Liver (tissue), 9 donors: Measurements from ENCODE around the gene ZBTB17. TPM values are rescaled to one million over a fixed set of nuclear protein-coding genes. Genes with fewer than 3 reads are reported as not detected.

ENCODE experiments used
- DNase-seq: peaks from one replicate; pipeline ENCODE4 v3.0.0-alpha.2; 2017; ENCODE audit warnings: low spot score
- H3K27ac ChIP-seq, 2 donors: one replicate each; pipeline ENCODE4 v1.7.0; 2013; ENCODE audit warnings: inconsistent platforms in 2 of 2, low read length in 2 of 2, control low read depth in 1 of 2, low read depth in 1 of 2, mild to moderate bottlenecking in 1 of 2
- H3K27me3 ChIP-seq, 4 donors: one replicate each; pipeline versions ENCODE4 v1.6.1 to v1.7.0; 2013; ENCODE audit warnings: low read length in 3 of 4, inconsistent platforms in 1 of 4, mild to moderate bottlenecking in 1 of 4, moderate library complexity in 1 of 4; ENCODE audit not compliant: control insufficient read depth in 4 of 4, insufficient read depth in 4 of 4
- H3K36me3 ChIP-seq, 4 donors: one replicate each; pipeline versions ENCODE4 v1.6.1 to v1.7.0; 2013; ENCODE audit warnings: low read length in 3 of 4, mild to moderate bottlenecking in 3 of 4, low read depth in 1 of 4, moderate library complexity in 1 of 4; ENCODE audit not compliant: control insufficient read depth in 4 of 4, insufficient read depth in 3 of 4
- H3K4me1 ChIP-seq, 4 donors: one replicate each; pipeline versions ENCODE4 v1.6.1 to v1.7.0; 2013; ENCODE audit warnings: low read length in 3 of 4, mild to moderate bottlenecking in 3 of 4, moderate library complexity in 1 of 4; ENCODE audit not compliant: control insufficient read depth in 4 of 4, insufficient read depth in 4 of 4
- H3K4me3 ChIP-seq, 3 donors: one replicate each; pipeline versions ENCODE4 v1.6.1 to v1.7.0; 2013; ENCODE audit warnings: low read length in 3 of 3, control low read depth in 1 of 3, low read depth in 1 of 3, mild to moderate bottlenecking in 1 of 3
- H3K9ac ChIP-seq, 2 donors: one replicate each; pipeline ENCODE4 v1.7.0; 2013; ENCODE audit warnings: low read length in 2 of 2, mild to moderate bottlenecking in 2 of 2, moderate library complexity in 2 of 2, control low read depth in 1 of 2, low read depth in 1 of 2
- H3K9me3 ChIP-seq, 4 donors: one replicate each; pipeline versions ENCODE4 v1.6.1 to v1.7.0; 2013; ENCODE audit warnings: low read length in 3 of 4; ENCODE audit not compliant: control insufficient read depth in 4 of 4
- CTCF ChIP-seq: fragments of 150-350 bp; IDR thresholded peaks from 2 replicates; pipeline ENCODE4 v1.5.1; 2017; ENCODE audit warnings: improper control_type of control experiment, low read depth, low read length; ENCODE audit not compliant: missing input control
- EGR1 ChIP-seq, 2 donors: IDR thresholded peaks; 2 replicates each; pipeline ENCODE4 v1.6.1; 2016 to 2018; ENCODE audit warnings: antibody characterized with exemption in 2 of 2, low read depth in 2 of 2
- FOXA1 ChIP-seq: IDR thresholded peaks from 2 replicates; pipeline ENCODE4 v1.6.1; 2016; ENCODE audit warnings: antibody characterized with exemption
- FOXA2 ChIP-seq: IDR thresholded peaks from 2 replicates; pipeline ENCODE4 v1.6.1; 2016; ENCODE audit warnings: antibody characterized with exemption
- GABPA ChIP-seq, 2 donors: IDR thresholded peaks in 1 of 2; conservative IDR thresholded peaks in 1 of 2; 2 replicates each; pipeline ENCODE4 v1.6.1; 2016; ENCODE audit warnings: antibody characterized with exemption in 2 of 2, mild to moderate bottlenecking in 1 of 2, moderate library complexity in 1 of 2
- HNF4A ChIP-seq, 2 donors: conservative IDR thresholded peaks; 2 replicates each; pipeline ENCODE4 v1.6.1; 2016; ENCODE audit warnings: antibody characterized with exemption in 2 of 2, mild to moderate bottlenecking in 2 of 2
- HNF4G ChIP-seq: IDR thresholded peaks from 2 replicates; pipeline ENCODE4 v1.6.1; 2016; ENCODE audit warnings: antibody characterized with exemption
- JUND ChIP-seq, 2 donors: IDR thresholded peaks; 2 replicates each; pipeline ENCODE4 v1.6.1; 2016; ENCODE audit warnings: antibody characterized with exemption in 2 of 2
- MAX ChIP-seq: IDR thresholded peaks from 2 replicates; pipeline ENCODE4 v1.6.1; 2016; ENCODE audit warnings: antibody characterized with exemption
- RAD21 ChIP-seq, 2 donors: IDR thresholded peaks; 2 replicates each; pipeline ENCODE4 v1.6.1; 2016; ENCODE audit warnings: antibody characterized with exemption in 2 of 2, mild to moderate bottlenecking in 2 of 2
- SP1 ChIP-seq: IDR thresholded peaks from 2 replicates; pipeline ENCODE4 v1.6.1; 2018; ENCODE audit warnings: antibody characterized with exemption, mild to moderate bottlenecking
- TAF1 ChIP-seq: conservative IDR thresholded peaks from 2 replicates; pipeline ENCODE4 v1.6.1; 2016; ENCODE audit warnings: antibody characterized with exemption, mild to moderate bottlenecking
- YY1 ChIP-seq: IDR thresholded peaks from 2 replicates; pipeline ENCODE4 v1.6.1; 2016; ENCODE audit warnings: antibody characterized with exemption, mild to moderate bottlenecking
- ZBTB33 ChIP-seq: IDR thresholded peaks from 2 replicates; pipeline ENCODE4 v1.6.1; 2016; ENCODE audit warnings: antibody characterized with exemption
- polyA plus RNA-seq, 2 donors: library from polyadenylated mRNA; stranded (reverse) in 1 of 2; unstranded in 1 of 2; fragments of 200-250 nt in 1 of 2; fragments of >200 nt in 1 of 2; fragmentation: Nextera tagmentation in 1 of 2; extraction: Ambion mirVana in 1 of 2; gene quantifications; one replicate each; pipeline versions ENCODE4 v1.2.1 to v1.2.3, GENCODE V29; 2013 to 2015
- total RNA-seq, 2 donors: library from RNA; depleted of rRNA; stranded (reverse); fragments of >200 nt; gene quantifications; one replicate each; pipeline ENCODE4 v1.2.3, GENCODE V29; 2014
- TF ChIP-seq, protein P1 (sequence below): IDR thresholded peaks from 2 replicates; pipeline ENCODE4 v1.6.1; 2016; ENCODE audit warnings: antibody characterized with exemption
- TF ChIP-seq, protein P2 (sequence below): IDR thresholded peaks from 2 replicates; pipeline ENCODE4 v1.6.1; 2016; ENCODE audit warnings: antibody characterized with exemption, mild to moderate bottlenecking
- donor health status: healthy.
- donor health status: healthy.
- donor health status: healthy.
- donor health status: healthy.
- donor health status: healthy.

The ZBTB17 gene
- total and polyA plus RNA-seq, 4 donors: 8.9 to 15.1 (median 9.9) TPM

- TF ChIP-seq CTCF: no peak
- no peak for TF ChIP-seq JUND (IDR thresholded peaks at IDR 0.05)
- no peak for TF ChIP-seq YY1
- no peak for TF ChIP-seq FOXA1
- TF ChIP-seq GABPA (IDR thresholded peaks at IDR 0.05 in 1 of 2, conservative IDR thresholded peaks at IDR 0.05 in 1 of 2): no peak
- TF ChIP-seq, protein P1, sequence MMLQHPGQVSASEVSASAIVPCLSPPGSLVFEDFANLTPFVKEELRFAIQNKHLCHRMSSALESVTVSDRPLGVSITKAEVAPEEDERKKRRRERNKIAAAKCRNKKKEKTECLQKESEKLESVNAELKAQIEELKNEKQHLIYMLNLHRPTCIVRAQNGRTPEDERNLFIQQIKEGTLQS: no peak
- no peak for TF ChIP-seq FOXA2
- no peak for TF ChIP-seq EGR1 (IDR thresholded peaks at IDR 0.05; ENCODE audit: low read depth in 2 of 2)
Measured at GRCh38 chr1:15959424-15959823, 16.5 kb downstream of the ZBTB17 start (continued).

DNA sequence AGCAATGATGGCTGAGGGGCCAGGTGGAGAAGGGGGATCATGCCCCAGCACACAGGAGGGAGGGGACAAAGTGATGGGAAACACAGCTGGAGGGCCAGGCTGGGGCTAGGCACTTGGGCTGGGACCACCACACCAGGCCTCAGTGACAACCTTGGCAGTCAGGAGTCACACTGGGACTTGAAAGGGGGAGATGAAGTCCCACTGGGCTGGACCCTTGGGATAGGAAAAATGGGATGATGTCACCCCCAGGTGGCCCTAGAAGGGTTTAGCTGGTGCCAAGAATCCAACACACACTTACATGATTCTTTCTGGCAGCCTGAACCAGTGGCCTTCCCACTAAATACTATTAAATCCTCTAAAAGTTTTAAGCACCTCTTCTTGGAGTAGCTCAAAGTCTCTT, 17.1 kb downstream of the ZBTB17 start:
- Histone ChIP-seq H3K9ac (no peak overlapping the region), H3K27me3 (no peaks in the 10 kb centered on the region), H3K4me1 (peaks cover 0 to 4% (median 0%) of the 10 kb centered on the region in 4 donors), H3K27ac (no peak overlapping the region), H3K36me3 (no peaks in the 10 kb centered on the region), H3K9me3 (no peaks in the 10 kb centered on the region), H3K4me3 (no peak overlapping the region)
- DNase-seq: no peak
- TF ChIP-seq RAD21 (IDR thresholded peaks at IDR 0.05): no peak
- TF ChIP-seq, protein P2, sequence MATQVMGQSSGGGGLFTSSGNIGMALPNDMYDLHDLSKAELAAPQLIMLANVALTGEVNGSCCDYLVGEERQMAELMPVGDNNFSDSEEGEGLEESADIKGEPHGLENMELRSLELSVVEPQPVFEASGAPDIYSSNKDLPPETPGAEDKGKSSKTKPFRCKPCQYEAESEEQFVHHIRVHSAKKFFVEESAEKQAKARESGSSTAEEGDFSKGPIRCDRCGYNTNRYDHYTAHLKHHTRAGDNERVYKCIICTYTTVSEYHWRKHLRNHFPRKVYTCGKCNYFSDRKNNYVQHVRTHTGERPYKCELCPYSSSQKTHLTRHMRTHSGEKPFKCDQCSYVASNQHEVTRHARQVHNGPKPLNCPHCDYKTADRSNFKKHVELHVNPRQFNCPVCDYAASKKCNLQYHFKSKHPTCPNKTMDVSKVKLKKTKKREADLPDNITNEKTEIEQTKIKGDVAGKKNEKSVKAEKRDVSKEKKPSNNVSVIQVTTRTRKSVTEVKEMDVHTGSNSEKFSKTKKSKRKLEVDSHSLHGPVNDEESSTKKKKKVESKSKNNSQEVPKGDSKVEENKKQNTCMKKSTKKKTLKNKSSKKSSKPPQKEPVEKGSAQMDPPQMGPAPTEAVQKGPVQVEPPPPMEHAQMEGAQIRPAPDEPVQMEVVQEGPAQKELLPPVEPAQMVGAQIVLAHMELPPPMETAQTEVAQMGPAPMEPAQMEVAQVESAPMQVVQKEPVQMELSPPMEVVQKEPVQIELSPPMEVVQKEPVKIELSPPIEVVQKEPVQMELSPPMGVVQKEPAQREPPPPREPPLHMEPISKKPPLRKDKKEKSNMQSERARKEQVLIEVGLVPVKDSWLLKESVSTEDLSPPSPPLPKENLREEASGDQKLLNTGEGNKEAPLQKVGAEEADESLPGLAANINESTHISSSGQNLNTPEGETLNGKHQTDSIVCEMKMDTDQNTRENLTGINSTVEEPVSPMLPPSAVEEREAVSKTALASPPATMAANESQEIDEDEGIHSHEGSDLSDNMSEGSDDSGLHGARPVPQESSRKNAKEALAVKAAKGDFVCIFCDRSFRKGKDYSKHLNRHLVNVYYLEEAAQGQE: no peak
- TF ChIP-seq YY1: no peak
- TF ChIP-seq, protein P1: no peak
- TF ChIP-seq GABPA (IDR thresholded peaks at IDR 0.05 in 1 of 2, conservative IDR thresholded peaks at IDR 0.05 in 1 of 2): no peak
- no peak for TF ChIP-seq HNF4G
- TF ChIP-seq MAX: no peak
- TF ChIP-seq TAF1: no peak
- no peak for TF ChIP-seq FOXA1
- no peak for TF ChIP-seq HNF4A (conservative IDR thresholded peaks at IDR 0.05)
- no peak for TF ChIP-seq FOXA2
- TF ChIP-seq ZBTB33: no peak
- no peak for TF ChIP-seq EGR1 (IDR thresholded peaks at IDR 0.05; ENCODE audit: low read depth in 2 of 2)
- no peak for TF ChIP-seq SP1
